ENCODE measurements around the gene TTLL10.
"Not testable (repeated sequence)": the region's sequence is repeated elsewhere in the genome, so short reads cannot be mapped to it uniquely, and the experiment has no call there.

Gene TTLL10

GRCh38 chr1:1185101-1185765 is 11.6 kb downstream of the TTLL10 start:
- TF ChIP-seq CTCF (IDR thresholded peaks at IDR 0.05; ENCODE audit: control insufficient read depth, insufficient read depth, low read depth, low read length, missing control alignments) = no peak
- no peak overlapping the region for H3K4me3 ChIP-seq (ENCODE audit: control insufficient read depth, low read depth, low read length)

DNA sequence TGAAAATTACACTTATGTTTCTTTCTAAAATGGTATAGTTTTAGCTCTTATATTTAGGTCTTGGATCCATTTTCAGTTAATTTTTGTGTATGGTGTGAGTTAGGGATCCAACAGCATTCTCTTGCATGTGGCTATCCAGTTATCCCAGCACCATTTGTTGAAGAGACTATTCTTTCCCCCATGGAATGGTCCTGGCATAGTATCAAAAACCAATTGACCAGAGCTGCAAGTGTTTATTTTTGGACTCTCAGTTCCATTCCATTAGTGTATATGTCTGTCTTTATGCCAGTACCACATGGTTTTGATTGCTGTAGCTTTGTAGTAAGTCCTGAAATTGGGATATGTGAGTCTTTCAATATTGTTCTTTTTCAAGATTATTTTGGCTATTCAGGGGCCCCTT is 14.3 kb downstream of the TTLL10 start:
- TF ChIP-seq CTCF (IDR thresholded peaks at IDR 0.05; ENCODE audit: control insufficient read depth, insufficient read depth, low read depth, low read length, missing control alignments) = no peak
- DNase-seq (ENCODE audit: low read depth) = peak; percentile 18
- H3K4me3 ChIP-seq (ENCODE audit: control insufficient read depth, low read depth, low read length) = no peak overlapping the region

More at GRCh38 chr1:1185101-1185765, 11.6 kb downstream of the TTLL10 start:
- DNase-seq (ENCODE audit: low read depth) = no peak

DNA sequence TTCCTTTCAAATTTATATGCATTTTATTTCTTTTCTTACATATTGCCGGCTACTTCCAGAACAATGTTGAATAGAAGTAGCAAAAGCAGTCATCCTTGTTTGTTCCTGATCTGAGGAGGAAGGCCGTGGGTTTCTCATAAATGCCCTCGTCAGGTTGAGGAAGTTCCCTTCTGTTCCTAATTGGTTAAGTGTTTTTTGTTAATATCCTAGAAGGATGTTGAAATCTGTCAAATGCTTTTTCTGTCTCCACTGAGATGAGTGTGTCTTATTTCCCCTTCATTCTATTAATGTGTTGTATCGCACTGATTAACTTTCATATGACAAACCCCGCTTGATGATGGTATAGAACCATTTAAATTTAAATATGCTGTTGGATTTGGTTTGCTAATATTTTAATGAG is 15.4 kb downstream of the TTLL10 start:
- DNase-seq (ENCODE audit: low read depth) = no peak
- no peak for TF ChIP-seq CTCF (IDR thresholded peaks at IDR 0.05; ENCODE audit: control insufficient read depth, insufficient read depth, low read depth, low read length, missing control alignments)
- H3K4me3 ChIP-seq (ENCODE audit: control insufficient read depth, low read depth, low read length) = no peak overlapping the region

DNA sequence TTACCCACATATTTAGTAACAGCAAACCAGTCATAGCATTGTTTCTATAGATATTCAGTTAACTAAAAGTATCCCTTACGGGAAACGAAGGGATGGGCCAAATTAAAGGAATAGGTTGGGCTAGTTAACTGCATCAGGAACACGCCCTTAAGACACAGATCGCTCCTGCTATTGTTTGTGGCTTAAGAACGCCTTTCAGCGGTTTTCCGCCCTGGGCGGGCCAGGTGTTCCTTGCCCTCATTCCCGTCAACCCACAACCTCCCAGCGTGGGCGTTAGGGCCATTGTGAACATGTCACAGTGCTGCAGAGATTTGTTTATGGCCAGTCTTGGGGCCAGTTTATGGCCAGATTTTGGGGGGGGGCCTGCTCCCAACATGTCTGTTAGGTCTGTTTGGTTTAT is 18.1 kb downstream of the TTLL10 start:
- no peak for TF ChIP-seq CTCF (IDR thresholded peaks at IDR 0.05; ENCODE audit: control insufficient read depth, insufficient read depth, low read depth, low read length, missing control alignments)
- no peak overlapping the region for H3K4me3 ChIP-seq (ENCODE audit: control insufficient read depth, low read depth, low read length)
- DNase-seq (ENCODE audit: low read depth) = no peak

GRCh38 chr1:1194723-1195122 is 21.0 kb downstream of the TTLL10 start:
- no peak for TF ChIP-seq CTCF (IDR thresholded peaks at IDR 0.05; ENCODE audit: control insufficient read depth, insufficient read depth, low read depth, low read length, missing control alignments)
- no peak for DNase-seq (ENCODE audit: low read depth)
- no peak overlapping the region for H3K4me3 ChIP-seq (ENCODE audit: control insufficient read depth, low read depth, low read length)

DNA sequence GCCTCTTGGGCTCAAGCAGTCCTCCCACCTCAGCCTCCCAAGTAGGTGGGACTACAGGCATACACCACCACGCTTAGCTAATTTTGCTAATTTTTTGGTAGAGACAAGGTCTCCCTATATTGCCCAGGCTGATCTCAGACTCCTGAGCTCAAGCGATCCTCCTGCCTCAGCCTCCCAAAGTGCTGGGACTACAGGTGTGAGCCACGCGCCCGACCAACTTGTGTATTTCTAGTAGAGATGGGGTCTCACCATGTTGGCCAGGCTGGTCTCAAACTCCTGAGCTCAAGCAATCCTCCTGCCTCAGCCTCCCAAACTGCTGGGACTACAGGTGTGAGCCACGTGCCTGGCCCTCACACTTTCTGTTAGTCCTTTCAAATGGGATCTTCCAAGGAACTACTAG is 22.0 kb downstream of the TTLL10 start:
- DNase-seq (ENCODE audit: low read depth); H3K4me3 ChIP-seq (ENCODE audit: control insufficient read depth, low read depth, low read length): not testable (repeated sequence)

GRCh38 chr1:1196431-1197187 is 22.9 kb downstream of the TTLL10 start:
- no peak for TF ChIP-seq CTCF (IDR thresholded peaks at IDR 0.05; ENCODE audit: control insufficient read depth, insufficient read depth, low read depth, low read length, missing control alignments)
- no peak for DNase-seq (ENCODE audit: low read depth)

More at GRCh38 chr1:1196431-1197187, 22.9 kb downstream of the TTLL10 start:
- H3K4me3 ChIP-seq (ENCODE audit: control insufficient read depth, low read depth, low read length) = no peak overlapping the region

Data from AG09309 (cell line).